IgD-negative memory B cell (primary cell): ENCODE data around the gene CD6. TPM values are rescaled to one million over a fixed set of nuclear protein-coding genes. Genes with fewer than 3 reads are reported as not detected.
"Not testable (repeated sequence)": the region's sequence is repeated elsewhere in the genome, so short reads cannot be mapped to it uniquely, and the experiment has no call there.

Experiments used
- H3K27ac Mint-ChIP-seq, 3 donors: one replicate each; pipeline ENCODE4 v1.8.0; 2020 to 2022; ENCODE audit warnings: mild to moderate bottlenecking in 3 of 3, mixed read lengths in 3 of 3, moderate library complexity in 1 of 3
- H3K27me3 Mint-ChIP-seq: one replicate; pipeline ENCODE4 v1.8.0; 2021; ENCODE audit warnings: mixed read lengths
- H3K36me3 Mint-ChIP-seq: one replicate; pipeline ENCODE4 v1.8.0; 2020; ENCODE audit warnings: mild to moderate bottlenecking, mixed read lengths
- H3K4me1 Mint-ChIP-seq, 3 donors: one replicate each; pipeline ENCODE4 v1.8.0; 2020 to 2022; ENCODE audit warnings: mixed read lengths in 3 of 3, mild to moderate bottlenecking in 1 of 3
- H3K4me3 Mint-ChIP-seq, 4 donors: one replicate each; pipeline ENCODE4 v1.8.0; 2020 to 2022; ENCODE audit warnings: mild to moderate bottlenecking in 4 of 4, mixed read lengths in 4 of 4, moderate library complexity in 3 of 4
- H3K9me3 Mint-ChIP-seq, 3 donors: one replicate each; pipeline ENCODE4 v1.8.0; 2020 to 2021; ENCODE audit warnings: mixed read lengths in 3 of 3, mild to moderate bottlenecking in 1 of 3
- polyA plus RNA-seq: library from polyadenylated mRNA; unstranded; fragments of 300-500 nt; fragmentation: Illumina TruSeq; gene quantifications from one replicate; pipeline ENCODE4 v1.2.3, GENCODE V29; 2021

Gene CD6
- polyA plus RNA-seq, 1 donor from 2014 or later = 8.6 TPM

DNA sequence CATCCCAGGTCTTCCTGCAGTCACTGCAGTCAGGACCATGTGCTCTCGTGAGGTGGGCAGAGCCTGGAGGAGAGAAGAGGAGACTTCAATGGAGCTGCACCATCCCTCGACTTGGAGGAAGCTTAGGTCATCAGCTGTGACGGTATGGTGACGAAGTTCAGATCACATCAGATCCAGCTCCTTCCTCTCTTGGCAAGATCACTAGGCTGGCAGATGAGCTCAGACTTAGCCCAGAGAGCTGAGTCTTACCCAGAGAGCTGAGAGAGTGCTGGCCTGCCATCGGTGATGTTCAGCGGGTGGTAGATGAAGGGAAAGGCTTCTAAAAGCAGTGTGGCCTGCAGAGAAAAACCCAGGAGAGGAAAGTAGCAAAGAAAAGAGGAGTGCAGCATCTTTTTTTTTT, 17.7 kb upstream of the CD6 start:
- peak overlapping the region; percentile 90 to 98 (median 94) for H3K27ac Mint-ChIP-seq
- H3K4me3 Mint-ChIP-seq = peak overlapping the region in 3 of 4 donors; percentile 73 to 84 (median 83)
- peaks cover 19 to 32% (median 24%) of the 10 kb centered on the region in 3 donors for H3K4me1 Mint-ChIP-seq
- no peaks in the 10 kb centered on the region for H3K27me3 Mint-ChIP-seq
- H3K36me3 Mint-ChIP-seq = no peaks in the 10 kb centered on the region
- H3K9me3 Mint-ChIP-seq = no peaks in the 10 kb centered on the region

DNA sequence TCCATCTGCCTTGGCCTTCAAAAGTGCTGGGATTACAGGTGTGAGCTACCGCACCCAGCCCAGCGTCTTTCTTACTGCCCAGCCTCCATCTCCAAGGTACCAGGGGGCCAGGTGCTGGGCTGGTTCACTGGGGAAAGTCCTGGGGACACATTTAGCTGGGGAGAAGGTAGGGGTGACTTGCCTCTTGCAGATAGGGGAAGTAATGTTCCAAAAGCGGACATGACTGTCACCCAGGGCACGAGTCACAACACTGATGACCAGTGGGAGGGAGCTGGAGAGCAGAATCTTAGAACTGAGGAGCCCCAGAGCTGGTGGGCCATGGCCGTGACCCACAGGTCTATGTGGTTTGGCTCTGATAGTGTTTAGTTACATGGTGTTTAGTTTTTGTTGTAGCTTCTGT, 17.1 kb upstream of the CD6 start:
- peak overlapping the region; percentile 90 to 98 (median 94) for H3K27ac Mint-ChIP-seq
- H3K36me3 Mint-ChIP-seq = no peaks in the 10 kb centered on the region
- no peaks in the 10 kb centered on the region for H3K9me3 Mint-ChIP-seq
- no peaks in the 10 kb centered on the region for H3K27me3 Mint-ChIP-seq
- peak overlapping the region in 3 of 4 donors; percentile 25 to 84 (median 63) for H3K4me3 Mint-ChIP-seq
- H3K4me1 Mint-ChIP-seq = peaks cover 19 to 30% (median 22%) of the 10 kb centered on the region in 3 donors

DNA sequence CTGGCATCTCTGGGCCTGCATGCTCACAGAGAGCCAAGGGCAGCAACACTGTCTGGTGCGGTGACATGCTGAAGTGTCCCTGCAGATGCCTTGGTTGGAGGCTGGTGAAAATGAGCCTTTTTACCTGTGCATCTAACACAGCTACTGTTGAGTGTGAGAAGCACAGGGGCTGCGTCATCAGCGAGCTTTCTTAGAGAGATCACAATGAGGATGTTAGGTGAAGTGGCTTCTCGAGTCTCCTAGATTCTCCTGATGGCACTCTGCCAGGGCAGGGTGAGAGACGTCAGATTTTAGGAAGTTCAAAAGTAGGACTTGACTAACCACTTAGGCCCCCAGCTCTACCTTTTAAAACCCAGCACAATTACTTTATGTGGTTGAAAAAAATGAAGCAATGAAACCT, 15.9 kb upstream of the CD6 start:
- H3K27ac Mint-ChIP-seq = peak overlapping the region; percentile 18 to 88 (median 23)
- H3K4me3 Mint-ChIP-seq = peak overlapping the region in 2 of 4 donors; percentile 40 to 57
- peaks cover 2% of the 10 kb centered on the region for H3K36me3 Mint-ChIP-seq
- no peaks in the 10 kb centered on the region for H3K27me3 Mint-ChIP-seq
- no peaks in the 10 kb centered on the region for H3K9me3 Mint-ChIP-seq
- peaks cover 15 to 22% (median 19%) of the 10 kb centered on the region in 3 donors for H3K4me1 Mint-ChIP-seq

DNA sequence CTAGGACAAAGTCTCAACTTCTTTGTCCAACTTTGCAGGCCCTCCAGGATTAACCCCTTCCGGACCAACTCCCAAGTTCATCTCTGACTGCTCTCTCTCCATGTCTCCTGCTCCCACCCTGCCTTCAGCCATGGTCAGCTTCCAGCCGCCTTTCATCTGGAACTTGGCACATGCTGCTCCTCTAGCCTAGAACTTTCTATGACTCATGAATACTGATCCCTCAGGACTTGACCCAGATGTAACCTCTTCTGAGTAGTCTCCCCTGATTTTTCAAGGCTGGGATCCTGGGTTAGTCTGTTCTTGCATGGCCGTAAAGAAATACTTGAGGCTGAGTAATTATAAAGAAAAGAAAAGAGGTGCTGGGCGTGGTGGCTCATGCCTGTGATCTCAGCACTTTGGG, 14.3 kb upstream of the CD6 start:
- peaks cover 13 to 21% (median 19%) of the 10 kb centered on the region in 3 donors for H3K4me1 Mint-ChIP-seq
- H3K27ac Mint-ChIP-seq = peak overlapping the region in 1 of 3 donors; percentile 55
- H3K4me3 Mint-ChIP-seq = peak overlapping the region in 1 of 4 donors; percentile 10
- peaks cover 2% of the 10 kb centered on the region for H3K36me3 Mint-ChIP-seq
- no peaks in the 10 kb centered on the region for H3K27me3 Mint-ChIP-seq
- no peaks in the 10 kb centered on the region for H3K9me3 Mint-ChIP-seq

DNA sequence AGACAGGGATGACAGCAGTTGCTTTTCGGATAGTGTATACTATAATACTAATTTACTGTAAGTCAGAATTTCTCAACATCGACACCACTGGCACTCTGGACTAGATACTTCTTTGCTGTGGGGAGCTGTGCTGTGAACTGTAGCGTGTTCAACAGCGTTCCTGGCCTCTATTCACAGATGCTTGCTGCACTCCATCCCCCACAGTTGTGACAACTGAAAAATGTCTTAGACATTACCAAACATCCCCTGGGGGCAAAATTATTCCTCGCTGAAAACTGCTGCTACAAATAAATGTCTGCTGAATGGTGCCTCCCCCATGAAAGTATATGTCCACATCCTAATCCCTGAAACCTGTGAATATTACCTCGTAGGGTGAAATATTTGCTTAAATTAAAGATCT, 12.0 kb upstream of the CD6 start:
- Mint-ChIP-seq H3K27ac (no peak overlapping the region), H3K4me1 (peaks cover 1 to 4% (median 2%) of the 10 kb centered on the region in 3 donors), H3K36me3 (peaks cover 2% of the 10 kb centered on the region), H3K4me3 (no peak overlapping the region), H3K9me3 (no peaks in the 10 kb centered on the region), H3K27me3 (no peaks in the 10 kb centered on the region)

DNA sequence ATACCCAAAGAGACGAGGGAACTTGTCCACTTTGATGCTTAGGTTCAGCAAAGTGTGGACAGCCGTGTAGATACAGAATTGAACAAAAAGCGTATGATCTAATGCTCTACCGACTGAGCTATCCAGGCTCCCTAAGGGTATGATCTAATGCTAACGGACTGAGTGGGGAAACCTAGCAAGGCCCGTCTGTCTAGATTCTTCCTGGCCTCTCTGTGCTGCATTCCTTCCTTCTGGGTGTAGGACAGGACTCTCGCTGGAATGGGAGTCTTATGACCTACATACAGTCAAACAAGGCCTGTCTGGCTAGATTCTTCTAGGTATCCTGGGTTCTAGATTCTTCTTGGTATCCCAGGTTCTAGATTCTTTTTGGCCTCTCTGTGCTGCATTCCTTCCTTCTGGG, 11.1 kb upstream of the CD6 start:
- H3K27me3 Mint-ChIP-seq = no peaks in the 10 kb centered on the region
- H3K4me1 Mint-ChIP-seq = peaks cover 0 to 3% (median 1%) of the 10 kb centered on the region in 3 donors
- H3K36me3 Mint-ChIP-seq = peaks cover 2% of the 10 kb centered on the region
- no peak overlapping the region for H3K27ac Mint-ChIP-seq
- H3K9me3 Mint-ChIP-seq = no peaks in the 10 kb centered on the region
- no peak overlapping the region for H3K4me3 Mint-ChIP-seq

DNA sequence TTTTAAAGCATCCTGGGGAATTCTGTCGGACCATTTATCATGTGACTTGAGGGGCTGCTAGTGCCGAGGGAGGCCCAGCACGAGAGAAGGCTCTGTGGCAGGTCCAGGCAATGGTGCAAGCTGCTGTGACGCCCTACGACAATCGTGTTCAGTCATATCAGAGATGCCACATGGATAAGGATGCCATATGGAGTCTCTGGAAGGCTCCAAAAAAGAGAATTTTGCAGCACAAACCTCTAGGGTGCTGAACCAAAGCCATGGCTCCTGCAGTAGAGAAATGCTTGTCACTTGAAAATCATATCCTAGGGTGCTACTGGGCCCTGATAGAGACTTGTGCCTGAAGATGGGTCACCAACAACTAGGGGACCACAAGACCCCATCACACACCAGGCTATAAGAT, 6.7 kb upstream of the CD6 start:
- no peaks in the 10 kb centered on the region for H3K27me3 Mint-ChIP-seq
- peaks cover under 1% of the 10 kb centered on the region for H3K36me3 Mint-ChIP-seq
- H3K27ac Mint-ChIP-seq = no peak overlapping the region
- no peak overlapping the region for H3K4me3 Mint-ChIP-seq
- peaks cover 0 to 2% (median 0%) of the 10 kb centered on the region in 3 donors for H3K4me1 Mint-ChIP-seq
- H3K9me3 Mint-ChIP-seq = peaks cover 0 to 5% (median 4%) of the 10 kb centered on the region in 3 donors

DNA sequence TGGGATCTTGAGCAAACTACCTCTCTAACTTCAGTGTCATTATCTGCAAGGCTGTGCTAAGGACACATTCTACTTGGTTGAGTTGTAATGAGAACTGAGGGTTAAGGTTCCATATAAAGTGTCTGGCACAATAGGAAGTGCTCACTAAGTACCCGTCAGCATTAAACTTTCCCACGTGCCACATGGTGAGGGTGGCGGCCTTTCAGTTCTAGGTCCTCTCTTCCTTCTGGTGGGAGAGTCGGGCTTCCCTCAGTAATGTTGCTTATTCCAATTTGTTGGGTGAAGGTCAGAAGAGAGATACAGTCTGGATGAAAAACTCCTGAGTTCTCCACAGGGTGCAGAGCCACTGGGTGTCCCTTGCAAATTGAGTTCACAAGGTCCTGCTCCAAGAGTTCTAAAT, 4.6 kb upstream of the CD6 start:
- Mint-ChIP-seq H3K36me3 (no peaks in the 10 kb centered on the region), H3K4me3 (no peak overlapping the region), H3K4me1 (peaks cover 9 to 15% (median 15%) of the 10 kb centered on the region in 3 donors), H3K9me3 (peaks cover 0 to 5% (median 4%) of the 10 kb centered on the region in 3 donors), H3K27me3 (no peaks in the 10 kb centered on the region), H3K27ac (no peak overlapping the region)

DNA sequence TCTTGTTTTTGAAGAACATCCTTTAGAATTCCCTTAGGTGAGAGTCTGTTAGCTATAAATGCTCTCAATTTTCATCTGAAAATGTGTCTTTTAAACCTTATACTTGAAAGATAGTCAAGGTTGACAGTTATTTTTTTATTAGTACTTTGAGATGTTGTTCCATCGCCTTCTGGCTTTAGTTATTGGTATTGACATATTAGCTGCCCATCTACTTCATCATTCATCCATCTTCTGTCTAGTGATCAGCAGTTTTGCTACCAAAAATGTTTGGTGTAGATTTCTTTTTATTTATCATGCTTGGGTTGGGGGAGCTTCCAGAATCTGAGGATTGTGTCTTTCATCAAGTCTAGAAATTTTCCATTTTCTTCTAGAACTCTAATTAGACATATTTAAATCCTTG, 3.3 kb upstream of the CD6 start:
- Mint-ChIP-seq H3K27me3 (no peaks in the 10 kb centered on the region), H3K27ac (peak overlapping the region in 1 of 3 donors; percentile 39), H3K4me3 (no peak overlapping the region), H3K9me3 (peaks cover 0 to 5% (median 4%) of the 10 kb centered on the region in 3 donors), H3K36me3 (no peaks in the 10 kb centered on the region), H3K4me1 (peaks cover 11 to 18% (median 15%) of the 10 kb centered on the region in 3 donors)

DNA sequence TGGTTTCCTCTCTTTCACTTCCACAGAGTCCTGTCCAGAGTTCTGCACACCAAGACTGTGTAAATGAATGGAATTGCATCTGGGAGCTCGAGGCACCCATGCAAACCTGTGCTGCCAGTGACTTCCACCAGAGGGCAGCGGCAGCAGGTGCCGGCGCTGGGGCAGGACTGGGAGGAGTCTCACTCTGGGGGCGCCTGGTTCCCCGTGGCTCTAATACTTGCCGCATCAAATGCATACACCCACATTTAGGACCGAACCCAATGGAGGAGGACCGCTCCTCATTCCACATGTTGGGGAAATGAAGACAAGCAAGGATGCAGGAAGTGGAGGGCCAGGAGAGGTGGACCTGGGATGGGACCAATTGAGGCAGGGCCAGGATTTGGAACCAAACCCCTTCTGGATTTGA, 1.1 kb upstream of the CD6 start:
- Mint-ChIP-seq H3K4me1 (peaks cover 13 to 21% (median 15%) of the 10 kb centered on the region in 3 donors), H3K27ac (peak overlapping the region in 1 of 3 donors; percentile 50), H3K36me3 (no peaks in the 10 kb centered on the region), H3K27me3 (no peaks in the 10 kb centered on the region), H3K9me3 (peaks cover 0 to 5% (median 4%) of the 10 kb centered on the region in 3 donors), H3K4me3 (peak overlapping the region in 3 of 4 donors; percentile 28 to 90 (median 85))

DNA sequence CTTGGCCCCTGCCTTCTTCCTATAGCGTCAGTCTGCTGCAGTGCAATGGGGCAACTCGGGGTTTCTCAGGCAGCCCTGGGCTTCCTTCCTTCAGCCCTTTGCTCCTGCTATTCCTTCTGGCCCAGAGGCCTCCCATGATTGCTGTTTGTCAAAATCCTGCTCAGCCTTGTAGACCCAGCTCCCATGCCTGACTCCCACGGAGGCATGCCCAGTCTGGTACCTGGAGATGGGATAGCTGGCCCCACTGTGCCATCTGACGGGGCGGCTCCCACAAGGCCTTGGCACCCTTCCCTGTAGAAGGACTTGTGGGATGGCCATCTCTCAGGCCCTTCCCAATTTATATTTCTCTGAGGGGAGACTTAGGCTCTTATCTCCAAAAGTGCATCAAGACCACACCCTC, 590 bp upstream of the CD6 start:
- H3K27ac Mint-ChIP-seq = peak overlapping the region in 2 of 3 donors; percentile 69 to 85
- H3K4me1 Mint-ChIP-seq = peaks cover 13 to 21% (median 15%) of the 10 kb centered on the region in 3 donors
- peaks cover 0 to 5% (median 4%) of the 10 kb centered on the region in 3 donors for H3K9me3 Mint-ChIP-seq
- no peaks in the 10 kb centered on the region for H3K27me3 Mint-ChIP-seq
- peak overlapping the region in 3 of 4 donors; percentile 13 to 93 (median 91) for H3K4me3 Mint-ChIP-seq
- H3K36me3 Mint-ChIP-seq = no peaks in the 10 kb centered on the region

DNA sequence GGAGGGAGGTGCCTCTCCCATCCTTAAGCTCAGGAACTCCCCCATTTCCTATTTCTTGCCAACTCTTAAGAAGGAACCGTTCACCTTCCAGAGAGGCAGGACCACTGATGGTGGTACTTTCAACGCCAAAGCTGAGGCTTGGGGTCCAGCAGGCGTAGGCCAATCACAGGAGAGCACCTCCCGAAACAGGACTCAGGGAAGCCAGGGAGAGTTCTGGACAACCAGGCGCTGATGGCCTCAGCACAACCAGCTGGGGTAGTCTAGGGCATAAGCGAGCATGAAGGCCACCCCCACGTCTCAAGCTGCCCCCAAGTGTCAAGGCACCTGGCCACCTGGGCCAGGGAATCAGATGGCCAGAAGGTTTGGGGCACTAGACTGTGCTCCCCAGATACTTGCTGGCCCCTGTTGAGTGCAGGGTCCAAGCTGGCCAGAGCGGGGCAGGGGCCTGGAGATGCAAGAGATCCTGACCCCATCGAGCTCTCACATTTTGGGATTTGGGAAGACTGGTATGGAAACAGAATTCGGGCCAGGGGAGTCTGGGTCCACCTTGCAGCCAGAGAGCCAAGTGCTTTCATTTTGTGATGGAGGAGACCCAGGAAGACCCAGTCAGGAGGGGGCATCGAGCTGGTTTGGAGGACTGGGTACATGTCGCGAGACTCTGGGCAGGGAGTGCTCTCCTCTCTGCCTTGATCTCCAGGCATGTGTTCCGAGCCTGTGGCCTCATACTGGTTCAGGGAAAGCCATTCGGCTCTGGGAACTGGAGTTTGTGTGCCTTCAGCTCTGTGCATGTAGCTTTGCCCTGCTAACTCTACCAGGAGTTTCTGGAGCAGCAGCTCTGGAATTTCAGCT, 926 bp downstream of the CD6 start:
- H3K36me3 Mint-ChIP-seq = no peaks in the 10 kb centered on the region
- H3K4me1 Mint-ChIP-seq = peaks cover 13 to 24% (median 18%) of the 10 kb centered on the region in 3 donors

DNA sequence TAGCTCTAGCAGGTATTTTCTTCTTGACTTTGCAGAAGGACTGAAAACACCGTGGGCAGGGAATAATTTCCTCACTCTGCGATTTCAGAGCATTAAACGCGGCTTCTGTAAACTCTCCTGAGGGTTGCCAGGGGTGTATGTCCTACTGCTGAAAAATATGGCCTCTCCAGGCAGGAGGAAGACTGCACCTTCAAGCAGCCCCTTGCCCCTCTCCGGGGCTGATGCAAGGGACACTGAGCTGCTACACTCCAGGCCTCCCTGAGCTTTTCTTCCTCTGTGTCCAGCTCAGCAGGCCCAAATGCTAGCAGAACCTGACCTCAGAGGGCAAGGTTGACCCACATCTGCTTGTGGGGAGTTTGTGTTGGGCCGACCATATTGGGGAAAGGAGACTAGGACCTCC, 2.2 kb downstream of the CD6 start:
- Mint-ChIP-seq H3K27ac (no peak overlapping the region), H3K27me3 (no peaks in the 10 kb centered on the region), H3K36me3 (no peaks in the 10 kb centered on the region), H3K4me1 (peaks cover 18 to 27% (median 18%) of the 10 kb centered on the region in 3 donors), H3K4me3 (peak overlapping the region in 2 of 4 donors; percentile 44 to 72), H3K9me3 (no peaks in the 10 kb centered on the region)

More for the DNA sequence above, 926 bp downstream of the CD6 start:
- peaks cover 0 to 5% (median 4%) of the 10 kb centered on the region in 3 donors for H3K9me3 Mint-ChIP-seq
- peak overlapping the region in 2 of 3 donors; percentile 31 to 85 for H3K27ac Mint-ChIP-seq
- peak overlapping the region in 3 of 4 donors; percentile 79 to 93 (median 84) for H3K4me3 Mint-ChIP-seq
- H3K27me3 Mint-ChIP-seq = no peaks in the 10 kb centered on the region

DNA sequence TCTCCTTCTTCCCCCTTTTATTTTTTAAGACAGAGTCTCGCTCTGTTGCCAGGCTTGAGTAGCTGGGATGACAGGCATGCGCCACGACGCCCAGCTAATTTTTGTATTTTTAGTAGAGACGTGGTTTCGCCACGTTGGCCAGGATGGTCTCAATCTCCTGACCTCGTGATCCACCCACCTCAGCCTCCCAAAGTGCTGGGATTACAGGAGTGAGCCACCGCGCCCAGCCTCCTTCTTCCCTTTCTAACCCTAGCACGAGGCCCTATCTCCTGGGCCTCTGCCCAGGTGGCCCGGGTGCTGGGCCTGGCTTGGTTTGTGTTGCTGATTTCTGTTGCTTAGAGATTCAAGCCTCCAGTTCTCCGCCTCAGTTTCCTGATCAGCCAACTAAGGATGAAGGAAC, 2.8 kb downstream of the CD6 start:
- H3K27me3 Mint-ChIP-seq, H3K36me3 Mint-ChIP-seq, H3K9me3 Mint-ChIP-seq: not testable (repeated sequence)
- Mint-ChIP-seq H3K4me1 (peaks cover 18 to 27% (median 18%) of the 10 kb centered on the region in 3 donors), H3K4me3 (peak overlapping the region in 1 of 4 donors; percentile 72), H3K27ac (peak overlapping the region in 1 of 3 donors; percentile 87)

DNA sequence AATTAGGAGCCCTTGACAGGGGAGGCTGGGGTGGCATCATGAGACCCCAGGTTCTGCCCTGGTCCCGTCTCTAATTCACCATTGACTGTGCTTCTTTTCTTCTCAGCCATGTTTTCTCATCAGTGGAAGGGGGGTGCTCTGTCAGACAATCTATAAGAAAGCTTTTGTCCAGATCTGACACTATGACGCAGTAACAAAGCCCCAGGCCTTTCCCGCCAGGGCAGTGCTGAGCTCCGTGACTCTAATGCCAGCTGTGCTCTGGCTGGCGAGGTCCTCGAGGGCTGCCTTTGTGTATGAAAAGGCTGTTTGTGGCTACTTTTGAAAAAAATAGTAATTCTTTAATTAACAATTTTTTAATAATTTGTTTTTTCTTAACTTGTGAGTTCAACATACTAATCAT, 3.2 kb downstream of the CD6 start:
- Mint-ChIP-seq H3K4me3 (peak overlapping the region in 2 of 4 donors; percentile 33 to 72), H3K36me3 (no peaks in the 10 kb centered on the region)

More for the DNA sequence above, 3.2 kb downstream of the CD6 start:
- no peaks in the 10 kb centered on the region for H3K27me3 Mint-ChIP-seq
- H3K9me3 Mint-ChIP-seq = no peaks in the 10 kb centered on the region
- H3K27ac Mint-ChIP-seq = peak overlapping the region in 1 of 3 donors; percentile 87
- H3K4me1 Mint-ChIP-seq = peaks cover 18 to 27% (median 18%) of the 10 kb centered on the region in 3 donors
